K562 (cell line): ENCODE results near the gene PSD4. TPM values are rescaled to one million over a fixed set of nuclear protein-coding genes. Genes with fewer than 3 reads are reported as not detected.

Experiments used
- ATAC-seq: fragments of 200-7000 bp; cut with Tn5 transposase; 3 replicates; pipeline ENCODE4 v1.9.1; 2020; ENCODE audit warnings: moderate library complexity
- BruUV-seq: library from RNA; stranded (reverse); fragments of 400-500 nt; replicated peaks from 2 replicates; lab custom pipeline; 2021; lab: Mats Ljungman, UMichigan
- CTCF ChIA-PET: fragments of 300-600 bp; formaldehyde crosslinking; extraction: SDS; loops from one replicate; lab custom pipeline; 2021; ENCODE audit warnings: low intra/inter-chr PET ratio; lab: Yijun Ruan, JAX
- POLR2A ChIA-PET: fragments of 300-600, 350-650 bp; sonication (Branson Sonifier 250); formaldehyde crosslinking; extraction: SDS; loops from one replicate; lab custom pipeline; 2021; ENCODE audit warnings: antibody characterized with exemption, inconsistent platforms; lab: Yijun Ruan, JAX
- DNase-seq, 4 experiments: peaks; one replicate each; pipeline versions ENCODE4 v3.0.0 to v3.0.0-alpha.2; 2011 to 2018; ENCODE audit warnings: low spot score in 3 of 4, mixed read lengths in 3 of 4; ENCODE audit errors: extremely low read depth in 1 of 4
- FAIRE-seq: peaks from 2 replicates; lab custom pipeline; 2011; peaks lifted over from hg19 to GRCh38; lab: Jason Lieb, UNC
- H2AFZ ChIP-seq: 2 replicates; pipeline ENCODE4 v1.6.0; 2011; ENCODE audit warnings: low read depth, low read length, control low read depth, inconsistent platforms
- H3K27ac ChIP-seq: fragments of 200-600 bp; 3 replicates; pipeline ENCODE4 v1.8.0; 2011; ENCODE audit warnings: low read depth, mild to moderate bottlenecking, control low read depth, inconsistent platforms, low read length, moderate library complexity, mixed read lengths; ENCODE audit errors: extremely low read depth
- H3K27me3 ChIP-seq, 2 experiments: fragments of 300-600 bp in 1 of 2; 2 replicates in 1 of 2; 3 replicates in 1 of 2; pipeline versions ENCODE4 v1.6.0 to v1.8.0; 2011; ENCODE audit warnings: inconsistent platforms in 2 of 2, low read length in 2 of 2, mild to moderate bottlenecking in 1 of 2, mixed read lengths in 1 of 2, moderate library complexity in 1 of 2; ENCODE audit not compliant: control insufficient read depth in 2 of 2, insufficient read depth in 2 of 2
- H3K36me3 ChIP-seq: fragments of 300-600 bp; 3 replicates; pipeline ENCODE4 v1.8.0; 2011; ENCODE audit warnings: mild to moderate bottlenecking, low read length, inconsistent platforms; ENCODE audit not compliant: control insufficient read depth, insufficient read depth
- H3K4me1 ChIP-seq, 2 experiments: fragments of 200-600 bp in 1 of 2; replicated peaks in 1 of 2; 2 replicates in 1 of 2; 3 replicates in 1 of 2; pipeline versions ENCODE4 v1.5.1 to v1.8.0; 2011; ENCODE audit warnings: inconsistent platforms in 2 of 2, low read length in 2 of 2, mild to moderate bottlenecking in 1 of 2, mixed read lengths in 1 of 2, moderate library complexity in 1 of 2; ENCODE audit not compliant: control insufficient read depth in 2 of 2, insufficient read depth in 2 of 2
- H3K4me2 ChIP-seq: 2 replicates; pipeline ENCODE4 v1.6.1; 2011; ENCODE audit warnings: low read length, control low read depth, inconsistent platforms, mixed read lengths; ENCODE audit not compliant: insufficient read depth
- H3K4me3 ChIP-seq: fragments of 200-600 bp; sonication (generic), shearing (Covaris generic); 2 replicates; pipeline ENCODE4 v1.5.1; 2016; ENCODE audit warnings: control low read depth, inconsistent platforms
- H3K79me2 ChIP-seq: fragments of 200-600 bp; 3 replicates; pipeline ENCODE4 v1.8.0; 2011; ENCODE audit warnings: low read length, inconsistent platforms; ENCODE audit not compliant: control insufficient read depth, insufficient read depth
- H3K9ac ChIP-seq, 2 experiments: 2 replicates each; pipeline versions ENCODE4 v1.6.0 to v1.6.1; 2011; ENCODE audit warnings: low read depth in 2 of 2, low read length in 2 of 2, control low read depth in 1 of 2, inconsistent platforms in 1 of 2, mild to moderate bottlenecking in 1 of 2, mixed read lengths in 1 of 2; ENCODE audit not compliant: insufficient read depth in 1 of 2
- H3K9me1 ChIP-seq: one replicate; pipeline ENCODE4 v1.6.0; 2011; ENCODE audit warnings: inconsistent platforms, mild to moderate bottlenecking, low read length, moderate library complexity; ENCODE audit not compliant: control insufficient read depth, insufficient read depth
- H3K9me3 ChIP-seq: replicated peaks from 2 replicates; pipeline ENCODE4 v1.5.1; 2011; ENCODE audit warnings: low read depth, low read length, inconsistent platforms; ENCODE audit not compliant: control insufficient read depth, insufficient read depth
- H4K20me1 ChIP-seq: replicated peaks from 2 replicates; pipeline ENCODE4 v1.6.1; 2011; ENCODE audit warnings: low read length, inconsistent platforms, mixed read lengths; ENCODE audit not compliant: control insufficient read depth, insufficient read depth
- ELF2 ChIP-seq: fragments of 250-450 bp; sonication (Bioruptor Pico); IDR thresholded peaks from 2 replicates; pipeline ENCODE4 v1.5.0; 2021; ENCODE audit warnings: mild to moderate bottlenecking
- ELF4 ChIP-seq: fragments of 450-650 bp; formaldehyde crosslinking; IDR thresholded peaks from 2 replicates; pipeline ENCODE4 v1.4.0; 2022; ENCODE audit warnings: missing genetic modification characterization
- PREB ChIP-seq: sonication (generic); formaldehyde crosslinking; IDR thresholded peaks from 2 replicates; pipeline ENCODE4 v1.8.1; 2023; ENCODE audit warnings: mild to moderate bottlenecking, missing genetic modification reagents
- PTTG1 ChIP-seq: fragments of 450-650 bp; IDR thresholded peaks from 2 replicates; pipeline ENCODE4 v1.6.1; 2016; ENCODE audit warnings: low read depth, mild to moderate bottlenecking, missing genetic modification characterization, missing compliant biosample characterization
- SNAPC5 ChIP-seq: fragments of 250-450 bp; sonication (Bioruptor Pico); IDR thresholded peaks from 2 replicates; pipeline ENCODE4 v1.8.0; 2021; ENCODE audit warnings: moderate library complexity, mild to moderate bottlenecking, inconsistent platforms
- TARDBP ChIP-seq: fragments of 450-650 bp; IDR thresholded peaks from 2 replicates; pipeline ENCODE4 v1.6.1; 2016
- ZFP30 ChIP-seq: fragments of 250-450 bp; sonication (Bioruptor Pico); IDR thresholded peaks from 2 replicates; pipeline ENCODE4 v1.8.0; 2022; ENCODE audit warnings: moderate library complexity, mild to moderate bottlenecking, inconsistent platforms, borderline replicate concordance
- ZNF444 ChIP-seq: fragments of 250-450 bp; sonication (Bioruptor Pico); IDR thresholded peaks from 2 replicates; pipeline ENCODE4 v1.4.0; 2020; ENCODE audit warnings: mild to moderate bottlenecking, moderate library complexity
- ZNF644 ChIP-seq: fragments of 200-800 bp; sonication (Bioruptor generic); IDR thresholded peaks from 2 replicates; pipeline ENCODE4 v1.6.1; 2016; ENCODE audit warnings: low read depth, missing genetic modification characterization, missing compliant biosample characterization
- WGBS: fragments of 100-300 bp; shearing (Covaris generic); methylation state at CpG from one replicate; pipeline ENCODE4 v1.1.6; 2016; ENCODE audit warnings: low coverage, mixed read lengths; ENCODE audit not compliant: insufficient coverage; ENCODE audit errors: missing lambda C conversion rate; 5-methylcytosine and 5-hydroxymethylcytosine counted together
- in situ Hi-C: fragments of 300-500 bp; cut with MboI; formaldehyde crosslinking; loops from 4 replicates; pipeline ENCODE4 v1.15.0; 2018; ENCODE audit warnings: inconsistent platforms, mixed read lengths
- intact Hi-C: fragments of 100-400 bp; cut with micrococcal nuclease; formaldehyde crosslinking; loops from 2 replicates; pipeline ENCODE4 v1.14.2; 2022
- polyA plus RNA-seq, 8 experiments: library from polyadenylated mRNA; depleted of rRNA in 4 of 8; stranded (reverse) in 5 of 8; unstranded in 3 of 8; fragments of >200 nt; fragmentation: Nextera tagmentation in 2 of 8; fragmentation: Illumina TruSeq in 1 of 8; extraction: Ambion mirVana in 2 of 8; extraction: Trizol in 1 of 8; gene quantifications; 2 replicates each; pipeline versions ENCODE4 v1.2.1 to v1.2.3, GENCODE V29; 2011 to 2014; ENCODE audit warnings: inconsistent platforms in 1 of 8, missing spikeins in 1 of 8
- total RNA-seq, 7 experiments: library from RNA; depleted of rRNA in 6 of 7; stranded (reverse); fragments of >200 nt in 6 of 7; fragmentation: Illumina TruSeq in 2 of 7; extraction: Trizol in 2 of 7; gene quantifications; 2 replicates each; pipeline versions ENCODE4 v1.2.1 to v1.2.3, GENCODE V29; 2011 to 2021; ENCODE audit warnings: low replicate concordance in 1 of 7
- TF ChIP-seq, protein P1 (sequence below): fragments of 450-650 bp; IDR thresholded peaks from 2 replicates; pipeline ENCODE4 v1.6.1; 2014; ENCODE audit warnings: low read depth, mild to moderate bottlenecking, moderate library complexity, borderline replicate concordance

The PSD4 gene
- total and polyA plus RNA-seq, 9 of the 15 experiments (the other 6 are each of a cell fraction or from before 2014, with no cell fraction given): 0.46 to 54.0 (median 20.8) TPM

GRCh38 chr2:113167962-113168340 is 5.8 kb upstream of the PSD4 start:
- Histone ChIP-seq H3K27ac (no peak overlapping the region), H3K4me3 (no peak overlapping the region)
- 64% methylated on average over 6 of the region's 6 CpGs for WGBS

More at GRCh38 chr2:113167962-113168340, 5.8 kb upstream of the PSD4 start:
- POLR2A ChIA-PET: no interaction called here
- Histone ChIP-seq H3K9me1 (no peaks in the 10 kb centered on the region), H4K20me1 (no peaks in the 10 kb centered on the region), H3K4me2 (no peak overlapping the region), H3K9me3 (no peaks in the 10 kb centered on the region), H3K36me3 (no peaks in the 10 kb centered on the region), H3K27me3 (no peaks in the 10 kb centered on the region), H2AFZ (peak overlapping the region; percentile 81), H3K4me1 (peaks cover 15 to 23% of the 10 kb centered on the region in 2 experiments), H3K79me2 (no peaks in the 10 kb centered on the region), H3K9ac (no peak overlapping the region; a peak in 1 of 4 replicates)
- ATAC-seq: no peak
- no peak for DNase-seq
- in situ Hi-C loops (no loop called here), intact Hi-C loops (no loop called here)
- CTCF ChIA-PET: no interaction called here
- no peak for FAIRE-seq
- BruUV-seq: no TSS peak
- TF ChIP-seq PTTG1 (tag) (no peak), PREB (CRISPR knock-in tag) (no peak), ELF2 (no peak), TARDBP (no peak), ELF4 (CRISPR knock-in tag) (no peak), ZNF444 (no peak), ZNF644 (tag) (no peak), SNAPC5 (CRISPR knock-in tag) (no peak), ZFP30 (CRISPR knock-in tag) (no peak)
- TF ChIP-seq, protein P1, sequence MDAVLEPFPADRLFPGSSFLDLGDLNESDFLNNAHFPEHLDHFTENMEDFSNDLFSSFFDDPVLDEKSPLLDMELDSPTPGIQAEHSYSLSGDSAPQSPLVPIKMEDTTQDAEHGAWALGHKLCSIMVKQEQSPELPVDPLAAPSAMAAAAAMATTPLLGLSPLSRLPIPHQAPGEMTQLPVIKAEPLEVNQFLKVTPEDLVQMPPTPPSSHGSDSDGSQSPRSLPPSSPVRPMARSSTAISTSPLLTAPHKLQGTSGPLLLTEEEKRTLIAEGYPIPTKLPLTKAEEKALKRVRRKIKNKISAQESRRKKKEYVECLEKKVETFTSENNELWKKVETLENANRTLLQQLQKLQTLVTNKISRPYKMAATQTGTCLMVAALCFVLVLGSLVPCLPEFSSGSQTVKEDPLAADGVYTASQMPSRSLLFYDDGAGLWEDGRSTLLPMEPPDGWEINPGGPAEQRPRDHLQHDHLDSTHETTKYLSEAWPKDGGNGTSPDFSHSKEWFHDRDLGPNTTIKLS: no peak
